ENCODE results near the gene ZBTB7B.

The ZBTB7B gene

DNA sequence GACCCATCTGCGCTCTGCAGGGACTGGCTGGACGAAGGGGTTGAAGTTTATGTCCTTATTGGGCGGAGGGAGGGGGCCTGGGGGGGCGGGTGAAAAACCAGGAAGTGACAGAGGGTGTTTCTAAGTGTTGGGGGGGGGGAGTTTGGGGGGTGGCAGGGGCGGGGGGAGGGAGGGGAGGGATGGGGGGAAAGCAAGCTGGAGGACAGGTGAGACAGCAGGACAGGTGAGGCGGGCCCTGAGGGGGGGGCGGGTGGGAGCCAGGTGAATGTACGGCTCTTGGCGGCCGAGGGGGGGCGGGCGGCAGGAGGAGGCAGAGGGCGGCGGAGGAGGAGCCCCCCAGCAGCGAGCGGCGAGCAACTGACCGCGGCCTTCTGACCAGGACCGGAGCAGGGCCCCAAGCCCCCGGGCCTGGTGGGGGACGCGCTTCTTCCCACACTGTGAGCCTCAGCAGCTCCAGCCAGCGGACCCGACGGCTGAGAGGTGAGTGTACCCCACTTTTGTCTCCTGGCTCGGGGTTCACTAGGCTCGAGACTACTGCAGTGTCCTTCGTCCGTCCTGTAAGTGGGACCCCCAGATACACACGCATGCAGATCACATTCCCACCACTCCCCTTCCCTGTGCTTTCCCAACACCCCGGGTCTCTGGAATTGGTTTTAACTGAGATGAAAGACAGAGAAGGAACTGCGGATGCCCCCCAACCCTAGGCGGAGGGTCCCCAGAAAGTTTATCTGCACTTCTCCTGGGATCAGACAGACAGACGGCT, at the start of gene ZBTB7B:
Gene ZBTB7B, plus strand, starts transcription at position 339 of the 763 bp plus-strand sequence. CDS start 11,859 bp downstream, outside the sequence.
- DNase-seq = peak; percentile 66 to 79

DNA sequence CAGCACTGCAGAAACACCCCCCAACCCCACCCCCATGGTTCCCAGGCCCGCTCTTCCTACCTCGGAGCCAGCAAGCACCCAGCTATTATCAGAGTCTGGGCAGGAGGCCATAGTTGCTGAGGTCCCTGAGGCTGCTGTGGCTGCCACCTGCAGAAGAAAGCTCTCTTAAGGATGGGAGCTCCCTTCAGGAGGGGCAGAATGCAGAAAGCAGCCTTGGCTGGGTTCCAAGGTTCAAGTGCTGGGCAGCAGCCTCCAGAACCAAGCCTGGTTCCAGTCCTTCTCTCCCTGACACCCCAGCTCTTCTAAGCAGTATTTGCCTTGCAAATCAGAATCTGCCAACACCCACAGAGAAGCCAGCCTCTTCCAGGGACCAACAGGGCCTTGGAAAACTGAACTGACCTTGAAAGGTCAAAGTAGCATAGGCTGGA, 49.0 kb upstream of the ZBTB7B start:
- peak; percentile 97 to 99 for DNase-seq

DNA sequence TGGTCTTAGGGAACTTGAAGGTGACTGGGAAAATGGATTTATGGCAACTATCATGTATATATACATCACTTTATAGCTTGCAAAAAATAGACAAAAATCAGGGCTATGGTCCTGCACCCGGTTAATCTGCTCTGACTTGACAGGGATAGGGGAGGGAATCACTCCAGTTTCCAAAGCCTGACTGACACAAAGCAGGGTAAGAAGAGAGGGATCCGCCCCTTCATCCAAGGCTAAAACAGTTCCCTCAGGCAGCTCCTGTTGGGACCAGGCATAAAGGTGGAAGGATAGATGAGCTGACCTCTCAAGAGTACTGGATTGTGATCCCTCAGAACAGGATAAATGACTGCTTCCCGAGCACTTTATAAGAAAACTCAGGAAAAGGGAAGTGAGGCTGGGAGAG, 48.1 kb upstream of the ZBTB7B start:
- no peak for DNase-seq

DNA sequence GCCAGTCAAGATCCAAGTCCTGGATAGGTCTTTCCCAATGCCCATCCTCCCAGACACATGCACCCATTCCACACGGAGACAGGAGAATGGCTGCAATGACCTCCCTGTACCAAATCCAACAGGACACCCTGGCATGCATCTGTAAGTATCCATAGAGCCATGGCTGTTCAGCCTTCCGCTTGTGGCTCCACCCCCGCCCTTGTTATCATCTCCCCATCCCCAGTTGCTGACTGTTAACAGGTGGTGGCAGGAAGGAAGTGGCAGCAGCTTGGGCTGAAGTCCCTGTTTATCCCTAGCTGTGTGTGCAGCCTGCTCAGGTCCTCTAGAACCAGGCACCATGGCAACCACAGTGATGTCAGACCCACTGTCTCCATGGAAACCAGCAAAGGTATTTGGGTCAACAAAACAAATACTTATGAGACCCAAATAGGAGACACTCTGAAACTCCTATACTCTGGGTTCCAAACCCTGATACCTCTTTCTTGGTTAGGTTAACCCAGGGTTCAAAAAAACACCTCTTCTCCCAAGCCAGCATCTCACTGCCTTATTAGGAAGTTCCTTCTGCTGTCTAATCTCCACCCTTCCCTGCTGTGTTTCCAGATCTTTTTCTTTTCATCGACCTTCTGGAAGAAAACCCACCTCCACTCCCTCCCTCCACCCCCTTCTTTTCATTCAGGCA, 47.4 kb upstream of the ZBTB7B start:
- DNase-seq = peak; percentile 58 to 73

DNA sequence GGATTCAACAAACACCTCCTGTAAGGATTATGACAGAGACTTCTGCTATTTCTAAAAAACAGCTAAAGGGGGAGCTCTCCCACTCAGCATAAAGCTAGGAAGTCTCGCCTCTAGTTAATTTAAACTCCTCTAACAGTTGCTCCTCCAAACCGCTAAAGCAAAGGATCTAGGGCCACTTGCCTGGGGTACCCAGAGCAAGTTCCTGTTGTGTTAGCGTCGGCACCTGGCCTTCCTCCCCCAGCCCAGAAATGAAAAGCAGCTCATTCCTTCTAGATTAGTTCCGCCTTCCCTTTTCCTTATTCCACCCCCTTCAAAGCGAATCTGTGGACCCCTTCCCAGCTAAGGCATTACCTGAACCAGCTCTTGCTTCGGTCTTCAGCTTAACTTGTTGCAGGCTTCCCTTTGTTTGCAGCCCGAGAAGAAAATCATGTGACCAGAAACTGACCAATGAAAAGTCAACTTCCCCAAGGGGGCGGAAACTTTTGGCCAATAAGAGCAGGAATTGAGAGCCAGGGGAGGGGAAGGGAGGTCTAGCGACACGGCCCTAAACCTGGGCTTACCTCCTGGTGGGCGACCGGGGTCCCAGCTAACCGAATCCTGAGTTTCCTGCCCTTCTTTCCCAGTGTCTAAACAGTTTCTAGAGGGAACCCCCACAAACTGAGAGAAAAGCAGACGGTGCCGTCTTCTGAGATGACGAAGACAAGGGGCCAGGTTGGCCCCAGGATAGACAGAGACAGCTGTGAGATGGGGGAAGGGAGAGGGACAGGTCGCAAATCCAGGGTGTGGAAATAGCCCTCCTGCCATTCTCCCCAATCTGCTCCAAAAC, 46.7 kb upstream of the ZBTB7B start, which contains the start of gene PBXIP1:
Gene PBXIP1, minus strand, starts transcription at position 382 of the 826 bp plus-strand sequence. CDS start 2,378 bp downstream, outside the sequence.
- DNase-seq = peak; percentile 98 to 99

DNA sequence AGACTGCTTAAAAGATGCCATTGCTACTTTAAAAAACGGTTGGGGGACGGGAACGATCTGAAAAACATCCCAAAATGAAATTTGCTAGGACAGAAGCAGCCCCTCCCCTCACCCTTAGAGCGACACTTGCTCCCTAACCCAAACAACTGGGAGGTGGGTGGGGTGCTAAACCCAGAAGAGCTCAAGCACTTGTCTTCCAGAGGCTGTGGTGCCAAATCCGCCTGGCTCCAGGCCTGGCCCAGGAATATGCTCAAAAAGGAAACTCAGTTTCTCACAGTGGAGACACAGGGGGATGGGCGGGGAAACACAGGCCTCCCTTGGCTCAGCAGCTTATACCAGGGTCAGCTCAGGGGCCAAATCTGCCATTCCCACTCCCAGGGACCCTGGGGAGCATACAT, 46.1 kb upstream of the ZBTB7B start:
- no peak for DNase-seq

DNA sequence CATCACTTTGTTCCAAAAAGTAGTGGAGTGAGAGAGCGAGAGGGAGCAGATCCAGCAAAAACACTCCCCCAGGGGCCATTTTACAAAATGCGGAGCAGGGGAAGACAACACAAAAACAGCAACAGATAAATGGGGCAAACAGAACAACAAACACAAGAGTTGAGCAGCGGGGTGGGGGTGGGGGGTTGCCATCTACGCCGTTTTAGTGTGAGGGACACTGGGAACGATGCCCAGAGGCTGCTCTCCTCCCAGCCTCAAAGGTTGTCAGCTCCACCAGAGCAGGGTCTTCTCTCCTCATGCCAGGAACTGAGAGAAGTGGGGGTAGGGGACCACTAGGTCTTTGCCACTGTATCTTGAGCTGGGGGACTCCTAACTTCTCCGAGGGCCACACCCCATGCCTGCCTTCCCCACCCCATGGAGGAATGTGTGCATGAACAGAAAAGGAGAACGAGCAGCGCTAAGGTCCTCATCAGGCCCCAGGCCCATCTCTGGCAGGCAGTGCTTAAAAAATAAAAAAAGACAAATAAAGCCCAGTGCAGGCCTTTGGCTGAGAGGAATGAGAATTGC, 45.4 kb upstream of the ZBTB7B start:
- DNase-seq = no peak

DNA sequence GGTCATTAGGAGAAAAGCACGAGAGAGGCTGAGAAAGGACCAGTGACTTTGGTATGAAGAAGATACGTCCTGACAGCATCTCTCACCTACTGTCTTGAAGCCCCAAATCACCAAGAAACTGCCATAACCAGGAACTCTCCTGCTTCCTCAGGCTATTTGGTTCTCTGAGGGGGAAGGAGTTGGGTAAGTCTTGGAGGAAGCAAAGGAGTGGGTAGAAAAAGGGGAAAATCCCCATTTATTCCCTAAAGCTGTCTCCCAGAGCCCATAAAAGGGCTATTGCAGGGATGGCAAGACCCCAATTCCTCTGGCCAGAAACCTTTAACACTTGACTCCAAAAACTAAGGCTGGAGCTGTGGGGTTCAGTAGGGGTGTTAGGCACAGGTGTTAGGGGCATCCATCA, 44.6 kb upstream of the ZBTB7B start:
- no peak for DNase-seq

DNA sequence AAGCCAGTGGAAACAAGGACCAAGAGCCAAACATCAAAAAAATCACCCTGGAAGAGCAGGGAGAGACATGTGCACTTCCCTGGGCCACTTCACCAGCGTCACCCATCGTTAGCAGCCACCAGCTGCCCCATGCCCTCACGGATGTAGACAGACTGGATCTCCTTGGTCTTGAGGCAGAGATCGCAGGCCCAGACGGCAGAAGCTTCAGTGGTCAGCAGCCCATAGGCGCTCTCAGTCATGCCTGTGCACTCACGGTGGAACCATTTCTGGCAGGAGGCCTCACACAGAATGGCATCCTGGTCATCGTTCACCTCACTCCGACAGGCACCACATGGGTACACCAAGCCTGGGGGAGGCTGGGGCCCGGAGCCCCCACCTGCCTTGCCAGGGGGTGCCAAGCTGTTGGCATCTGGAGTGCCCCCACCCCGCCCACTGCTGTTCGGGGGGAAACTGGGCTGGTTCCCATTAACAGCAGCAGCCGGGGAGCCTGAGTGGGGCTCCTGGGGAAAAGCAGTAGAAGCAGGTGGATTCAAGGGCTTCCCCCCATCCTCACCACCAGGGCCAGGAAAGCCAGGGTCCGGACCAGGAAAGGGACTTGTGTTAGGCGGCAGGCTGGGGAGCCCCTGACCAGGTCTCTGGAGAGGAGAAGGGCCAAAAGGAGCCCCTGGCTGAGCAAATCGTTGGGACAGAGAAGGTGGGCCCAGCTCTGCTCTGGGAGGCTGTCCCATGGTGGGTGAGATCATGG, 43.7 kb upstream of the ZBTB7B start:
- DNase-seq = no peak

DNA sequence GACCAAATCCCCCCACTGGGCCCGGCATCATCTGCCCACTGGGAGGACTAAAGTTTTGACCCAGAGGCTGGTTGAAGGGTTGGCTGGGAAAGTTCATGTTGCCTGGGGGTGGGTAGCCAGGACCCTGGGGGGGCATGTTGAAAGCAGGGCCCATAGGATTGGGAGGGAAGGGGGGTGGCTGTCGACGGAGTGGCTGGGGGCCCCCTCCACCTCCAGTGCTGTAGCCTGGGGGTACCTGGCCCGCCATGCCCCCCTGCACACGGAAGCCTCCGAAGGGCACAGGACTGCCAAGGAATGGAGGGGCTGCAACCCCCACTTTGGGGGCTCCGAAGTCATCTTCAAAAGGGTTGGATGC, 43.2 kb upstream of the ZBTB7B start:
- DNase-seq = no peak

DNA sequence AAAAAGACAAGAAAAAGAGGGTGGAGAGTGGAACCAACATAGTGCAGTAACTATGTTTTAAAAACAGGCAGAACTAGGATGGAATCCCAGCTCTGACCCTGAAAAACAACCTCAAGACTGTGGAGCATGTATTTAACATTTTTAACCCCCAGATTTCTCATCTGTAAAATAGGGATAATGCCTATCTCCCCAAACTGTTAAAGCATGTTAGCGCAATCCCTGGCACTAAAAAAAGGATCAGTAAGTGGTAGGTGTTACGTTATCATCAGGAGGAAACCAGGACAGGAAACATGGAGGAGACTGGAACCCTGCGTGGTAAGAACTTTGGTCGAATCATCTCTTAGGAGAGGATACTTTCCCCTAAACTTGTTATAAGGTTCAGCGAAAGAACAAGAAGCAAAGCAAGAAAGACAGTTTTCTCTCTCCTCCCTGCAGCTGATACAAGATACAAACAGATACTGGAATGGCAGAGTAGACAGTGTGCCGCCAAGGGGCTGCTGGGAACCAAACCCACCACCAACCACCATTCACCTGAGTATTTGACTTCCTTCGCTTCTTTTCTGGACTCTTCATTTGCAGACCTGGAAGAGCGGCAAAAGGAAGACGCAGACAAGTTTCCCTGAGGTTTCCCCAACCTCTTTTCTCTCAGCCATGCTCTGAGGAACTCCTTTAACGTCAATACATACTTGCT, 42.0 kb upstream of the ZBTB7B start:
- DNase-seq = no peak

DNA sequence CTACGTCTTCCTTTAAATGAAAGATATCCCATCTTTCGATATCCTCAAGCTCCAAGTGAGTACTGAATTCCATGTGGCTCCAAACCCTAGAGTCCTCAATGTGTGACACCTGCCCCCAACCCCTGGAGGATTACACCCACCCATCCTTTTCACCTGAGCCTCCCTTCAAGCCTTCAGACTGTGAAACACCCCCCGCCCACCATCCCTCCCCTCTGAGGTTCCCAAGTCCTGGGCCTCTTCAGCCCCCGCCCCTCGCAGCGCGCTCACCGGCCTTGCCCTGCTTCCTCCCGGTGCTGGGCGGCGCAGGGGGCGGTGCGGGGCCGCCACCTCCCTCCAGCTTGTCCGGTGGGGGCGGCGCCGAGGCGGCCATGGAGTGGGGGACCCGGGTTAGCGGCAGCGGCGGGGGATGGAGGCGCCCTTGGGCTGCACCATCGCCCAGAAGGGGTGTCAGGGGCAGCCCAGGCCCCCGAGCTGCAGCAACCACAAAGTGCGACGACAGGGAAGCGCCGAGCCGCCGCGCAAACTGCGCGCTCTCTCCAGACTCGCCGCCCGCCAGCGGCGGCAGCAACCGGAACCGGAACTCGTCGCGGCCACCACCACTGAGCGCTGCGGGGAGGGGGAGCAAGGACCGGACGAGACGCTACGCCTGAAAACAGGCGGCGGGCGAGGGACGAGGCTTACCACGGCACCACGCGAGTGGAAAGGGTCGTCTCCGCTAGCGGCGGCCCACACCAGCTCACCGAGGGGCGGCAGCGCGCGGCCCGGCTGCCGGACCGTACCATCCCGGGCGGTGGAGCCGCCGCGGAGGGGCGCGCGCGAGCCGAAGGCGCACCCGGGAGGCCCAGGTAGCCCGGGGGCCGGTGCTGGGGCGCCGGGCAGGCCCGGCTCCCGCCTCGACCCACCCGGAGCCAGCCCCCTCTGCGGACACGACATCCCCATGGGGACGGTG, 41.1 kb upstream of the ZBTB7B start, which contains the start of gene PYGO2:
Gene PYGO2, minus strand, starts transcription at position 576 of the 949 bp plus-strand sequence. Its CDS starts 206 bp downstream, at position 370.
- DNase-seq = peak; percentile 87 to 97

DNA sequence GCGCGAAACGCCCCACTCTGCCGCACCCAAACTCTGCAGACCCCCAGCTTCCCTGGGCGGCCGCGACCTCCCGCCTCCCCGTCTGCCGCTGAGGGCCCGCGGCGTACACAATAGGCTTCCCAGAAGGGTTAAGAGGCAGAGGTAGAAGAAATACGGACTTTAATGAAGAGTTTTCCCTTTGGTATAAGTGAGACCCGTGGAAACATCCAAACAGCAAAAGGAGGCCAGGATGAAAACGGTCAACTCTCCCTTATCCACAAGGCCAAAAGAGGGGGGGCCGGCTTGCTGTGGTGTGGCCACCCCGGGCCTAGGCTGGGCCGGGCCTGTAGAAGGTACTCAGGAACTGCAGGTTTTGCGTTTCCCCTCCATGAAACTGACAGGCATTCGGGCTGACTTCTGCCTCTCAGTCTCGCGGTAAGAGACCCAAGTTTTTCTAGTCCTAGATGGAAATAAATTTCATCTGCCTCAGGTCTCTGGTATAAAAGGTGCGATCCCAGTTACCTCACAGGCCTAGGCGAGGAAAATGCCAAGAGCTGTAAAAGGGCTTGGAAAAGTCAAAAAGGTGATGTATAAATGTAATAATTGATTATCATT, 40.3 kb upstream of the ZBTB7B start:
- DNase-seq = peak; percentile 46 to 83

DNA sequence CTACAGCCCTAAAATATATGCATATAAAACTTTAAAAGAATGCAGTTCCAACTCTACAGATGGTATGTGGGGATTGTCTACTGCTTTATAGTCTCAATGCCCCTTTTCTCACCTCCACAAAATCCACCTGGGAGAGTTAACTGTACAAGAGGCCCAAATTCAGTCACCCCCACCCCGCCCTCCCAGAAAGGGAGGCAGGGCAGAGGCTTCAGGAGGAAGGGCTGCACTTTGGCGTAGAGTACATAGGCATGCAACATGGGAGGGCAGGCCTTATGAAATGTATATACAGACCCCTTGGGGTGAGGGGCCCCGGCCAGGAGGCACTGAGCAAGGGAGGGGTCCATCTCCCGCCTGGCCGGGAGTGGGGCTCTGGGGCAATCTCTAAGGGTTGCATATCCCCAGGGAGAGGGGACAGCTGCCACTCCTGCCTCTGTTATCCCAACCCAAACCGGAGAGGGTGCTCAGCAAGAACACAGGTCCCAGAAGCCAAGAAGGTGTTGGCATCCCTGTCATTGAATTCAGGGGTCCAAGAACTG, 39.7 kb upstream of the ZBTB7B start:
- no peak for DNase-seq

DNA sequence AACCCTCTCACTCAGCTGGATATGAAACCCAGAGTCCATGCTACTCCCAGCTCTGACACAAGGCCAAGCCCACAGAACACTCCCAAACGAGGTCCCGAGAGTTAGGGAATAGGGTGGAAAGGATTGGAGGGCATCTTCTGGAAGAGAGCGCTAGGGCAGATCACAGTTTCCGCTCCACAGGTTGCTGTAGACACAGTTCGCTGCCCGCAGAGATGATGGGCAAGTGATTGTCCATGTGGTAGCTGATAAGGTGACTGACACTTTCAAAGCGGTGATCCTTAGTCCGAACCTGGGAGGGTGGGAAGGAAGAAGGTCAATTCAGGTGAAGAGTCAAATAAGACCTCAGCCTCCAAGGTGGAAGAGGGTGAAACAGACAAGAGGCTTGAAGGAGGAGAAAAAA, 39.0 kb upstream of the ZBTB7B start:
- DNase-seq = no peak

DNA sequence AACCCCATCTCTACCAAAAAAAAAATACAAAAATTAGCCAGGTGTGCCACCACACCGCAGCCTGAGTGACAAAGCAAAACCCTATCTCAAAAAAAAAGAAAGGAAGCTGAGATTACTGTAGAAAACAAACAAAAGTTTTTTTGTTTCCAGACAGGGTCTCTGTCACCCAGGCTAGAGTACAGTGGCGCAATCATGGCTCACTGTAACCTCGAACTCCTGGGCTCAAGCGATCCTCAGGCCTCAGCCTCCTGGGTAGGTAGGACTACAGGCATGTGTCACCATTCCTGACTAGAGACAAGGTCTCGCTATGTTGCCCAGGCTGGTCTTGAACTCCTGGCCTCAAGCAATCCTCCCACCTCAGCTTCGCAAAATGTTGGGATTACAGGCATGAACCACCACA, 38.2 kb upstream of the ZBTB7B start:
- DNase-seq = no peak

DNA sequence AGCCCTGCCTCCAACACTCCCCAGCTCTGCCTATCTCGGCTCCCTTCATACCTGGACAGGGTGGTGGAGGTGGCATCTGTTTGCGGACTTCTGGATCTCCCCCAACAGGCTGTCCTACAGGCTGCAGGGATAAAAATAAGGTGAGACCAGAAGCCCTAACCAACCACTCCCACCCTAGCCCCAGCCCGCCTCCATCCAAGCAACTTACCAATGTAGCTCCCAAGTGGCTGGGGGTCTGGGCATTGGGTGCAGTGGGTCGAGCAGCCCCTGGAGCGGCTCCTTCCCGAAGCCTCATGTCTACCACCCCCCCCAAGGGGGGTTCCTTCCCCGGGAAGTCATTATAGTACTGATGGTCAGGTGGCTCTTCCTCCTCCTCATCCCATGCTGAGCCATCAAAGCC, 36.5 kb upstream of the ZBTB7B start:
- DNase-seq = no peak

DNA sequence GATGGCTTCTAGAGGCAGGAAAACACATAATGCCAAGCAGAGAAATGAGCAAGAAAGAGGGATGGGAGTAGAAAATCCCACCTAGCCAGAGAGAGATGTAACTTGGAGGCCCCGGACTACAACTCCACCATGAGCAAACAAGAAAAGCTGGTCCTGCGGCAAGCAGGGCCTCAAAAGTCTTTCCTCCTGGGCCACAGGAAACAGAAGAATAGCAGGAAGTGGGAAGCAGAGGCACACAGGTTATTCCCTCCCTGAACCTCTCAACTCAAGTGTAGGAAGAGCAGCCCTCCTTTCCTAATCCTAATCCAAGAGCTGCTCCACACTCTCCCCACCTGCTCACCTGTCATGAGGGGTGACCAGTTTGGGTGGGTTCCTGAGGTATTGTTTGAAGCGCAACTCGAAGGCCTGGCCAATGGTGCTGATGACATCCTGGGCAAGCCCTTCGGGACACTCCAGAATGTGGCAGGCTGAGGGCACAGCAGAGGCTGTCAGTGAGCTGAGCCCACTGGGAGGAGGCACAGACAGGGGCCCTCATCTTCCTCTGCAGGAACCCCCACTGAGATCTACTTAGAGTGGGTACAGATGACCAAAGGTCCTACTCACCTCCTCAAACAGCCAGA, 35.2 kb upstream of the ZBTB7B start:
- no peak for DNase-seq

DNA sequence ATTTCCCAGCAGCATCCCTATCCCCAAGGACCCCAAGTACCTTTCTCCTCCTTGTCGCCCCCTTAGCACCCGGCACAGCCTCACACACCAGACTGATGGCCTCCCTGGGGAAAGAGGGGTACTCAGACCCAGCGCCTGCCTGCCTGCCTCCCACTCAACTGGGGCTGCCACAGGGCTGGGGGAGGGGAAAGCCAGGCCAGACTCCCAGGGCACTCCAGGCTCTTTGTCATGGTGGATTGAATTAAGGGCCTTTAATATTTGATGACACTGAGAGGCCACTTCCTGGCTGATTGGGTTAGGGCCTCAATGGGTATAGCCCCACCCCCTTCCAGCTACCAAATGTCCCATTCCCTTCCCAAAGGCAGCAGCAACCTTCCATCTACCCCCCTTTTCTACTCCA, 33.9 kb upstream of the ZBTB7B start:
- DNase-seq = no peak
